CD14-positive monocyte (primary cell): ENCODE data around the gene REC8. TPM values are rescaled to one million over a fixed set of nuclear protein-coding genes. Genes with fewer than 3 reads are reported as not detected.

Source experiments
- DNase-seq, 3 donors: peaks; one replicate each; pipeline ENCODE4 v3.0.0-alpha.2; 2011 to 2022
- H2AFZ ChIP-seq: 2 replicates; pipeline ENCODE4 v1.6.0; 2012; ENCODE audit warnings: mild to moderate bottlenecking, low read depth, low read length, inconsistent platforms; ENCODE audit not compliant: insufficient read depth, poor library complexity, severe bottlenecking
- H3K27ac ChIP-seq, 2 donors: 1 replicate in 1 of 2; 2 replicates in 1 of 2; pipeline ENCODE4 v1.5.1; 2012 to 2013; ENCODE audit warnings: low read length in 2 of 2, control low read depth in 1 of 2, inconsistent platforms in 1 of 2, low read depth in 1 of 2, mild to moderate bottlenecking in 1 of 2
- H3K27me3 ChIP-seq, 2 donors: one replicate each; pipeline versions ENCODE4 v1.6.0 to v1.6.1; 2011 to 2013; ENCODE audit warnings: low read length in 2 of 2; ENCODE audit not compliant: control insufficient read depth in 2 of 2, insufficient read depth in 2 of 2
- H3K36me3 ChIP-seq, 2 donors: replicated peaks in 1 of 2; 1 replicate in 1 of 2; 2 replicates in 1 of 2; pipeline versions ENCODE4 v1.5.1 to v1.6.1; 2012 to 2013; ENCODE audit warnings: low read length in 2 of 2, control low read depth in 1 of 2, inconsistent platforms in 1 of 2, mild to moderate bottlenecking in 1 of 2; ENCODE audit not compliant: insufficient read depth in 2 of 2, control insufficient read depth in 1 of 2
- H3K4me1 ChIP-seq, 2 donors: 1 replicate in 1 of 2; 2 replicates in 1 of 2; pipeline versions ENCODE4 v1.5.1 to v1.6.1; 2012 to 2013; ENCODE audit warnings: low read length in 2 of 2, control low read depth in 1 of 2, inconsistent platforms in 1 of 2, mild to moderate bottlenecking in 1 of 2, moderate library complexity in 1 of 2; ENCODE audit not compliant: insufficient read depth in 2 of 2, control insufficient read depth in 1 of 2
- H3K4me2 ChIP-seq: replicated peaks from 2 replicates; pipeline ENCODE3; 2012; ENCODE audit warnings: low read length, moderate library complexity, mild to moderate bottlenecking; ENCODE audit not compliant: poor library complexity, severe bottlenecking; ENCODE audit errors: extremely low read depth
- H3K4me3 ChIP-seq, 3 experiments: fragments of 200-600 bp in 1 of 3; sonication (generic) in 1 of 3; replicated peaks in 1 of 3; 1 replicate in 2 of 3; 2 replicates in 1 of 3; pipeline ENCODE4 v1.5.1; 2011 to 2013; ENCODE audit warnings: low read length in 3 of 3, mild to moderate bottlenecking in 3 of 3, control low read depth in 2 of 3, low read depth in 2 of 3, inconsistent platforms in 1 of 3, moderate library complexity in 1 of 3
- H3K79me2 ChIP-seq: 2 replicates; pipeline ENCODE4 v1.6.0; 2012; ENCODE audit warnings: mild to moderate bottlenecking, control low read depth, inconsistent platforms, low read length, moderate library complexity; ENCODE audit not compliant: insufficient read depth
- H3K9ac ChIP-seq: 2 replicates; pipeline ENCODE4 v1.6.0; 2017; ENCODE audit warnings: low read length, mild to moderate bottlenecking; ENCODE audit not compliant: insufficient read depth, poor library complexity, severe bottlenecking
- H3K9me3 ChIP-seq, 2 donors: replicated peaks in 1 of 2; 1 replicate in 1 of 2; 2 replicates in 1 of 2; pipeline versions ENCODE4 v1.5.1 to v1.6.1; 2012 to 2013; ENCODE audit warnings: low read length in 2 of 2, control low read depth in 1 of 2; ENCODE audit not compliant: control insufficient read depth in 1 of 2, insufficient read depth in 1 of 2
- H4K20me1 ChIP-seq: 2 replicates; pipeline ENCODE4 v1.6.0; 2012; ENCODE audit warnings: mild to moderate bottlenecking, low read length, control low read depth, moderate library complexity; ENCODE audit not compliant: insufficient read depth
- H3K27ac Mint-ChIP-seq, 7 donors: one replicate each; pipeline ENCODE4 v1.8.0; 2020; ENCODE audit warnings: mild to moderate bottlenecking in 7 of 7, mixed read lengths in 7 of 7, moderate library complexity in 6 of 7, inconsistent platforms in 2 of 7
- H3K27me3 Mint-ChIP-seq, 3 donors: one replicate each; pipeline ENCODE4 v1.8.0; 2021 to 2022; ENCODE audit warnings: low read depth in 3 of 3, mild to moderate bottlenecking in 3 of 3, mixed read lengths in 3 of 3, moderate library complexity in 3 of 3, inconsistent platforms in 1 of 3
- H3K36me3 Mint-ChIP-seq, 2 donors: one replicate each; pipeline ENCODE4 v1.8.0; 2020; ENCODE audit warnings: mixed read lengths in 2 of 2, inconsistent platforms in 1 of 2, mild to moderate bottlenecking in 1 of 2
- H3K4me1 Mint-ChIP-seq: one replicate; pipeline ENCODE4 v1.8.0; 2020; ENCODE audit warnings: mild to moderate bottlenecking, mixed read lengths
- H3K4me3 Mint-ChIP-seq, 2 donors: one replicate each; pipeline ENCODE4 v1.8.0; 2020; ENCODE audit warnings: mild to moderate bottlenecking in 2 of 2, mixed read lengths in 2 of 2, moderate library complexity in 1 of 2
- H3K9me3 Mint-ChIP-seq, 7 donors: one replicate each; pipeline ENCODE4 v1.8.0; 2020 to 2022; ENCODE audit warnings: mixed read lengths in 7 of 7, mild to moderate bottlenecking in 6 of 7, moderate library complexity in 6 of 7, inconsistent platforms in 2 of 7
- CTCF ChIP-seq: fragments of 200-600 bp; IDR thresholded peaks from one replicate; pipeline ENCODE4 v1.8.0; 2022; ENCODE audit warnings: antibody characterized with exemption, mild to moderate bottlenecking
- WGBS: methylation state at CpG from one replicate; pipeline ENCODE4 v1.1.5; 2013; ENCODE audit warnings: missing lambda C conversion rate; ENCODE audit not compliant: insufficient coverage; 5-methylcytosine and 5-hydroxymethylcytosine counted together
- intact Hi-C, 2 donors: fragments of 100-400 bp; cut with micrococcal nuclease; formaldehyde crosslinking; loops; one replicate each; pipeline versions ENCODE4 v1.15.0 to v1.15.1; 2023
- polyA plus RNA-seq, 3 donors: library from polyadenylated mRNA; depleted of rRNA in 1 of 3; unstranded in 2 of 3; stranded (reverse) in 1 of 3; fragments of 300-500 nt in 2 of 3; fragments of >200 nt in 1 of 3; fragmentation: Illumina TruSeq in 2 of 3; gene quantifications; 1 replicate in 2 of 3; 2 replicates in 1 of 3; pipeline ENCODE4 v1.2.3, GENCODE V29; 2012 to 2021

REC8 gene
- polyA plus RNA-seq, 3 donors, result 1.4 to 46.4 (median 2.3) TPM

- peak overlapping the region; percentile 13 to 100 for H3K27ac ChIP-seq
- H3K36me3 ChIP-seq, result peaks cover 71 to 74% of the 10 kb centered on the region in 2 donors
- H3K27ac Mint-ChIP-seq, result peak overlapping the region; percentile 96 to 99 (median 97)
- H4K20me1 ChIP-seq, result peaks cover 51% of the 10 kb centered on the region
- no peak for DNase-seq
- peak overlapping the region; percentile 91 to 100 (median 96) for H3K4me3 ChIP-seq
- H3K4me3 Mint-ChIP-seq, result peak overlapping the region; percentile 95 to 99
- no peaks in the 10 kb centered on the region for H3K9me3 Mint-ChIP-seq
- H3K36me3 Mint-ChIP-seq, result peaks cover 72 to 89% of the 10 kb centered on the region in 2 donors
- intact Hi-C loops, result no loop called here
- peaks cover 50 to 75% of the 10 kb centered on the region in 2 donors for H3K4me1 ChIP-seq
- H3K4me1 Mint-ChIP-seq, result peaks cover 60% of the 10 kb centered on the region
- H3K9ac ChIP-seq, result peak overlapping the region; percentile 94
- H3K27me3 ChIP-seq, result no peaks in the 10 kb centered on the region
- no peaks in the 10 kb centered on the region for H3K27me3 Mint-ChIP-seq
- TF ChIP-seq CTCF, result no peak
- H2AFZ ChIP-seq, result peak overlapping the region; percentile 65
- H3K4me2 ChIP-seq, result peak overlapping the region; percentile 85
- 81% methylated on average over 5 of the region's 8 CpGs for WGBS
- H3K79me2 ChIP-seq, result peaks cover 46% of the 10 kb centered on the region
- H3K9me3 ChIP-seq, result no peaks in the 10 kb centered on the region
Measured at GRCh38 chr14:24162093-24162492, 9.8 kb upstream of the REC8 start.

- H3K4me2 ChIP-seq, result no peak overlapping the region
- DNase-seq, result no peak
- peak overlapping the region in 1 of 2 donors; percentile 59 for H3K27ac ChIP-seq
- H3K4me1 ChIP-seq, result peaks cover 56 to 81% of the 10 kb centered on the region in 2 donors
- no peak overlapping the region for H3K9ac ChIP-seq
- peaks cover 46% of the 10 kb centered on the region for H3K79me2 ChIP-seq
- no peak overlapping the region for H3K4me3 ChIP-seq
- H3K27ac Mint-ChIP-seq, result peak overlapping the region in 4 of 7 donors; percentile 1 to 83 (median 44)
- peaks cover 72% of the 10 kb centered on the region for H3K4me1 Mint-ChIP-seq
- H3K9me3 ChIP-seq, result no peaks in the 10 kb centered on the region
- peaks cover 0 to 3% (median 0%) of the 10 kb centered on the region in 3 donors for H3K27me3 Mint-ChIP-seq
- intact Hi-C loops, result no loop called here
- H3K36me3 ChIP-seq, result peaks cover 69 to 74% of the 10 kb centered on the region in 2 donors
- H3K4me3 Mint-ChIP-seq, result no peak overlapping the region
- no peak for TF ChIP-seq CTCF
- peaks cover 68% of the 10 kb centered on the region for H4K20me1 ChIP-seq
- no peak overlapping the region for H2AFZ ChIP-seq
- H3K27me3 ChIP-seq, result no peaks in the 10 kb centered on the region
- peaks cover 75 to 88% of the 10 kb centered on the region in 2 donors for H3K36me3 Mint-ChIP-seq
- WGBS, result 98% methylated on average over 14 of the region's 14 CpGs
- no peaks in the 10 kb centered on the region for H3K9me3 Mint-ChIP-seq
Measured at GRCh38 chr14:24164518-24164991, 7.3 kb upstream of the REC8 start.
